Measurements from ENCODE around the gene MYO1B. TPM values are rescaled to one million over a fixed set of nuclear protein-coding genes. Genes with fewer than 3 reads are reported as not detected.
A peak's percentile ranks its signal among the peaks of the same experiment; 100 is the strongest.

The MYO1B gene
- total RNA-seq, 1 donor: 246 TPM

GRCh38 chr2:191333911-191334357, 88.7 kb downstream of the MYO1B start:
- Histone ChIP-seq H3K4me1 (ENCODE audit: insufficient read depth, low read length) (peaks cover 26% of the 10 kb centered on the region), H2AFZ (ENCODE audit: low read length) (no peak overlapping the region), H3K4me3 (ENCODE audit: insufficient read depth, low read length) (peak overlapping the region; percentile 11), H3K27me3 (ENCODE audit: insufficient read depth, low read length) (no peaks in the 10 kb centered on the region), H4K20me1 (ENCODE audit: insufficient read depth, low read length) (no peaks in the 10 kb centered on the region), H3K9me3 (ENCODE audit: low read depth, low read length) (no peaks in the 10 kb centered on the region), H3K4me2 (ENCODE audit: insufficient read depth, low read length) (peak overlapping the region; percentile 52), H3K79me2 (ENCODE audit: insufficient read depth, low read length) (peaks cover 73% of the 10 kb centered on the region), H3K27ac (ENCODE audit: low read depth, low read length) (peak overlapping the region; percentile 79), H3K36me3 (ENCODE audit: insufficient read depth, low read length) (peaks cover 49% of the 10 kb centered on the region)
- DNase-seq (ENCODE audit: insufficient read length, low spot score, missing footprints): peak; percentile 78
- TF ChIP-seq CTCF (IDR thresholded peaks at IDR 0.05; ENCODE audit: extremely low read depth, low read depth, low read length): no peak

GRCh38 chr2:191335875-191336464, 90.8 kb downstream of the MYO1B start:
- H2AFZ ChIP-seq (ENCODE audit: low read length): no peak overlapping the region
- no peaks in the 10 kb centered on the region for H4K20me1 ChIP-seq (ENCODE audit: insufficient read depth, low read length)
- H3K79me2 ChIP-seq (ENCODE audit: insufficient read depth, low read length): peaks cover 75% of the 10 kb centered on the region
- no peak overlapping the region for H3K27ac ChIP-seq (ENCODE audit: low read depth, low read length)
- no peak overlapping the region for H3K4me2 ChIP-seq (ENCODE audit: insufficient read depth, low read length)
- H3K9me3 ChIP-seq (ENCODE audit: low read depth, low read length): no peaks in the 10 kb centered on the region
- H3K36me3 ChIP-seq (ENCODE audit: insufficient read depth, low read length): peaks cover 42% of the 10 kb centered on the region
- TF ChIP-seq CTCF (IDR thresholded peaks at IDR 0.05; ENCODE audit: extremely low read depth, low read depth, low read length): no peak
- no peaks in the 10 kb centered on the region for H3K27me3 ChIP-seq (ENCODE audit: insufficient read depth, low read length)
- no peak overlapping the region for H3K4me3 ChIP-seq (ENCODE audit: insufficient read depth, low read length)
- no peak for DNase-seq (ENCODE audit: insufficient read length, low spot score, missing footprints)
- H3K4me1 ChIP-seq (ENCODE audit: insufficient read depth, low read length): peaks cover 30% of the 10 kb centered on the region

- Histone ChIP-seq H3K4me2 (ENCODE audit: insufficient read depth, low read length) (no peak overlapping the region), H3K27ac (ENCODE audit: low read depth, low read length) (no peak overlapping the region), H3K4me3 (ENCODE audit: insufficient read depth, low read length) (no peak overlapping the region), H2AFZ (ENCODE audit: low read length) (no peak overlapping the region), H3K4me1 (ENCODE audit: insufficient read depth, low read length) (peaks cover 31% of the 10 kb centered on the region), H3K9me3 (ENCODE audit: low read depth, low read length) (no peaks in the 10 kb centered on the region), H4K20me1 (ENCODE audit: insufficient read depth, low read length) (peaks cover 4% of the 10 kb centered on the region), H3K27me3 (ENCODE audit: insufficient read depth, low read length) (no peaks in the 10 kb centered on the region), H3K79me2 (ENCODE audit: insufficient read depth, low read length) (peaks cover 74% of the 10 kb centered on the region), H3K36me3 (ENCODE audit: insufficient read depth, low read length) (peaks cover 35% of the 10 kb centered on the region)
- TF ChIP-seq CTCF (IDR thresholded peaks at IDR 0.05; ENCODE audit: extremely low read depth, low read depth, low read length): no peak
- DNase-seq (ENCODE audit: insufficient read length, low spot score, missing footprints): no peak
These were observed 96.2 kb downstream of the MYO1B start for GRCh38 chr2:191341436-191341835.

- no peak for DNase-seq (ENCODE audit: insufficient read length, low spot score, missing footprints)
- Histone ChIP-seq H4K20me1 (ENCODE audit: insufficient read depth, low read length) (peaks cover 4% of the 10 kb centered on the region), H3K27me3 (ENCODE audit: insufficient read depth, low read length) (no peaks in the 10 kb centered on the region), H3K4me3 (ENCODE audit: insufficient read depth, low read length) (no peak overlapping the region), H3K36me3 (ENCODE audit: insufficient read depth, low read length) (peaks cover 45% of the 10 kb centered on the region), H3K4me1 (ENCODE audit: insufficient read depth, low read length) (peaks cover 42% of the 10 kb centered on the region), H3K79me2 (ENCODE audit: insufficient read depth, low read length) (peaks cover 68% of the 10 kb centered on the region), H3K4me2 (ENCODE audit: insufficient read depth, low read length) (no peak overlapping the region), H3K9me3 (ENCODE audit: low read depth, low read length) (no peaks in the 10 kb centered on the region), H2AFZ (ENCODE audit: low read length) (no peak overlapping the region), H3K27ac (ENCODE audit: low read depth, low read length) (peak overlapping the region; percentile 18)
- no peak for TF ChIP-seq CTCF (IDR thresholded peaks at IDR 0.05; ENCODE audit: extremely low read depth, low read depth, low read length)
These were observed 98.7 kb downstream of the MYO1B start for GRCh38 chr2:191343796-191344338.

Data from osteoblast (primary cell).